GM08714 (cell line): ENCODE data around the gene KNDC1.
"Not testable (repeated sequence)": the region's sequence is repeated elsewhere in the genome, so short reads cannot be mapped to it uniquely, and the experiment has no call there.

Experiments used
- H3K4me3 ChIP-seq: fragments of 200-500 bp; sonication (Bioruptor generic); 2 replicates; pipeline ENCODE4 v1.5.1; 2014; ENCODE audit warnings: mild to moderate bottlenecking, low read length, inconsistent platforms
- ZNF274 ChIP-seq: IDR thresholded peaks from 2 replicates; pipeline ENCODE4 v1.6.1; 2012; ENCODE audit warnings: mild to moderate bottlenecking, low read depth, low read length

Gene KNDC1

DNA sequence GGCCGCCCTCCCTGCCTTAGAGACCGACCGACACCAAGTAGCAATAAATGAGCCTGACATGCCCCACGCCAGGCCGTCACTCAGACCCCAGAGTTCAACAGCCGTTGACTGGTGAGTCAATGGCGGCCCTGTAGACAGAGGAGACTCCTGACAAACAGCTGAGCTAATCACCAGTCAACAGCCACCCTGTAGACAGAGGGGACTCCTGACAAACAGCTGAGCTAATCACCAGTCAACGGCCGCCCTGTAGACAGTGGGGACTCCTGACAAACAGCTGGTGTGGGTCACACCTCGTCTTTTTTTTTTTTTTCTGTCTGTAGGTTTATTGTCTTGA, 16.9 kb upstream of the KNDC1 start:
- no peak overlapping the region for H3K4me3 ChIP-seq
- no peak for TF ChIP-seq ZNF274

DNA sequence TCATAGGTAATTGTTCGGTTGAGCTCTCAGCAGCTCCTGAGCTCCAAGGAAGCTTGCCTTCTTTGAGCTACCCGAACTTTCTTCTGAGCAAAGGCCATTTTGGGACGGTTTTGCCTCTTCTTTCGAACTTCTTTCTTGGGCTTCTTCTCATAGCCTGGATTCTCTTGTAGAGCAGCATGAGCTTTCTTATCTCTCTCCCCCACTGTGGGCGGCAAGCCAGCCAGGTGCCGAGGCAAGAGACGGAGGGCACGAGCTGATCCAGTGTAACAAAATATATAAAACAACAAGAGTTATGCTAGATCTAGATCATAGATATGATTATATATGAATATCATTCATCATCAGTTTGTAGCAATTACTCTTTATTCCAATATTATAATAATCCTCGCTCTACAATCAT, 16.5 kb upstream of the KNDC1 start:
- H3K4me3 ChIP-seq, result no peak overlapping the region
- no peak for TF ChIP-seq ZNF274

DNA sequence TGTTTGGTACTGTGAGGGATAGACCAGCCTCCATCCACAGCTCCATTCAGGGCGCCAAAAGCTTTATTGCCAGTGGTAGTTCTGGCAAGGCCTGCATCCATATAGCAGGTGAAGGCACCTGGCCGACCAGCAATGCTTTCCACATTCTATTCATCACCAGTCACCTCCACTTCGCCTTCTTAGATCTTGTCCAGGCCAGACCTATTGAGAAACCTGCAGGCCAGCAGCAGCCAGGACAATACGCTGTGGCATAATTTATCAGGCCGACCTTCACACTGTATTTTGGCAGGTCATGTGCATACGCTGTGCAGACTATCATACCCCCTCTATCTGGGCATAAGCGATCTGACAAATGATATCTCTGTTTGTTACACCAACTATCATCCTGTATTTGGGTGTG, 15.2 kb upstream of the KNDC1 start:
- H3K4me3 ChIP-seq, result no peak overlapping the region
- no peak for TF ChIP-seq ZNF274

DNA sequence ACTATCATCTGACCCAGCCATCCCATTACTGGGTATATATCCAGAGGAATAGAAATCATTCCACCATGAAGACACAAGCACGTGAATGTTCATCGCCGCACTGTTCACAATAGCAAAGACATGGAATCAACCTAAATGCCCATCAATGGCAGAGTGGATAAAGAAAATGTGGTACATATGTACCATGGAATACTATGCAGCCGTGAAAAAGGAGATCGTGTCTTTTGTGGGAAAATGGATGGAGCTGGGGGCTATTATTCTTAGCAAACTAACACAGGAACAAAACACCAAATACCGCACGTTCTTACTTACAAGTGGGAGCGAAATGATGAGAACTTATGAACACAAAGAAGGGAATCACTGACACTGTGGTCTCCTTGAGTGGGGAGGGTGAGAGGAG, 9.8 kb upstream of the KNDC1 start:
- no peak for TF ChIP-seq ZNF274
- no peak overlapping the region for H3K4me3 ChIP-seq

DNA sequence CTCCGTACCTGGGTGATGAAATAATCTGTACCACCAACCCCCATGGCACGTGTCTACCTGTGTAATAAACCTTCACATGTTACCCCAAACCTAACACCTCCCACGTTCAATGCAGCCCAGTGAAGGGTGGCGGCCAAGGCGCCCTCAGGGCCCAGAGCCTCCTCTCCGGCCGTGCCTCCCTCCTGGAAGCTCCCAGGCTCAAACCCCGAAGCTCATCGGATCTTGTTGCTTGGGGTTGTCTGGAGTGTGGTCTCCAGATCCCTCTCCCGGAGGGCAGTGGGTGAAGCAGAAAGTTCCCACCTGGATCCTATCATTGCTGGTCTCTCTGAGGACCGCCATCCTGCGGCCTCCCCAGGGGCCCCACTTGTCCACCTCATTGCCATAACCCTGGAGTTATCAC, 9.4 kb upstream of the KNDC1 start:
- H3K4me3 ChIP-seq, result no peak overlapping the region
- no peak for TF ChIP-seq ZNF274

DNA sequence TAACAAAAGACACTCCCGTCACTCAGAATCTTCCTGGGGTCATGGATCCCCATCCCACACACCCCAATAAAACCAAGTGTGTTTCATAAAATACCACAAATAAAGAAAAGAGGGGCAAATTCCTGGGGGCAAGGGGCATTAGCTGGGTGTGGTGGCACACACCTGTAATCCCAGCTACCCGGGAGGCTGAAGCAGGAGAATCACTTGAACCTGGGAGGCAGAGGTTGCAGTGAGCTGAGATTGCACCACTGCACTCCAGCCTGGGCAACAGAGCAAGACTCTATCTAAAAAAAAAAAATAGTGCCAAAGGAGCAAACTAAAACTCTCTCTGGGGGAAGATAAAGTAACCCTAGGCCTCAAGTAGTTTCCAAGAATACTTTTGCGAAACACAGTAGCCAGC, 8.9 kb upstream of the KNDC1 start:
- not testable (repeated sequence) for H3K4me3 ChIP-seq

DNA sequence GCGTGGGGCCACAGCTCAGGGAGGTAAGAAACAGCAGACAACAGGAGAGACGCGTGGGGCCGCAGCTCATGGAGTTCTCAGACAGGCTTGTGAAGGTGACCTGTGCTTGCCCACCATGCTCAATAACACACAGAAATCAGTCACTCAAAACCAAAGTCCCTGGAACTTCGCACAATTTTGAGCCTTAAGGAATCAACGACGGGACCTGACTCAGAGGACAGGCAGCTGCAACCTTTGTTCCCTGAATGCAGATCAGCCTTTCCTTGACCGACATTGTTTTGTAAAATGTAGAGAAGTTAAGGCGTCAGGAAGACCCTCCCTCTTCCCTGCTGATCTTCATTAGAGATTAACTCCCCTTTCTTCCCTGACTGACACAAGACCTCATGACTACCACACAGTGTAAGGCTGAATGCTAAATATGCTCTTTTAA, 8.5 kb upstream of the KNDC1 start:
- no peak for TF ChIP-seq ZNF274
- no peak overlapping the region for H3K4me3 ChIP-seq

DNA sequence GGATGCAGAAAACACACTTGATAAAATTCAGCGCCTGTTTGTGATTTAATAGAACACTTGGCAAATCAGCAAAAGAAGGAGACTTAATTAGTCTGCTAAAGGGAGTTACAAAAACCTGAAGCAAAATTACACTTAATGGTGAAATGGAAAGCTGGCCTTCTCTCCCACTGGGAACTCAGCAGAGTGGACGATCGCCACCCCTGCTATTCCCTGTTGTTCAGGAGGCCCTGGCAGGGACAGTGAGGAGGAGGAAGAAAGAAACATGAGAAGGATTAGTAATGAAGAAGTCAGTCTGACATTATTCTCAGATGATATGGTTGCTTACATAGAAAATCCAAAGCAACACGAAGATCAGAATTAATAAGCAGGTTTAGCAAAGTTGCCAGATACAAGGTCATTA, 5.6 kb upstream of the KNDC1 start:
- no peak for TF ChIP-seq ZNF274
- H3K4me3 ChIP-seq, result no peak overlapping the region

DNA sequence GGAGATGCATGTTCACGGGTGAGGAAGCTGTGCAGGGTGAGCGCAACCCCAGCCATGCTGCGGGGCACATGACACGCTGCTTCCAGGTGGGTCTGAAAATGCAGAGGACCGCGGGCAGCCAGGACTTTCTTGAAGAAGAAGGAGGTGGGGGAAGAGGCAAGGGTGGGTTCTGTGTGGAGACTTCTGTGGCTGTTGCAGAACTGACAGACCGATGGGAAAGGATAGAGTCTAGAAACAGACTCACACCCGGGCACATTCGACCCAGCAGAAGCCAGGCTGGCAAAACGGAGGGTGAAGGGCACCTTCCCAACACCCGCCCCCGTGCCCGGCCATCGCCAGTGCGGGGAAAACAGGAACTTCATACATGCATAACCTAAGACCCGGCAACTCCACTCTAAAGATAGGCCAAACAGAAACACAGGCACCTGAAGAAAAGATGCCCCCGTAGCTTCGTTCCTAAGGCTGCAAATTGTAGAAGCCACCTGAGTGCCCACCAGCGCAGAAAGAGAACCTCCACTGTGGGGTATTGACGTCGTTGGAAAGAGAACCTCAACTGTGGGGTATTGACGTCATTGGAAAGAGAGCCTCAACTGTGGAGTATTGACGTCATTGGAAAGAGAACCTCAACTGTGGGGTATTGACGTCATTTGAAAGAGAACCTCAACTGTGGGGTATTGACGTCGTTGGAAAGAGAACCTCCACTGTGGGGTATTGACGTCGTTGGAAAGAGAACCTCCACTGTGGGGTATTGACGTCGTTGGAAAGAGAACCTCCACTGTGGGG, 4.8 kb upstream of the KNDC1 start:
- TF ChIP-seq ZNF274, result no peak
- H3K4me3 ChIP-seq, result no peak overlapping the region

DNA sequence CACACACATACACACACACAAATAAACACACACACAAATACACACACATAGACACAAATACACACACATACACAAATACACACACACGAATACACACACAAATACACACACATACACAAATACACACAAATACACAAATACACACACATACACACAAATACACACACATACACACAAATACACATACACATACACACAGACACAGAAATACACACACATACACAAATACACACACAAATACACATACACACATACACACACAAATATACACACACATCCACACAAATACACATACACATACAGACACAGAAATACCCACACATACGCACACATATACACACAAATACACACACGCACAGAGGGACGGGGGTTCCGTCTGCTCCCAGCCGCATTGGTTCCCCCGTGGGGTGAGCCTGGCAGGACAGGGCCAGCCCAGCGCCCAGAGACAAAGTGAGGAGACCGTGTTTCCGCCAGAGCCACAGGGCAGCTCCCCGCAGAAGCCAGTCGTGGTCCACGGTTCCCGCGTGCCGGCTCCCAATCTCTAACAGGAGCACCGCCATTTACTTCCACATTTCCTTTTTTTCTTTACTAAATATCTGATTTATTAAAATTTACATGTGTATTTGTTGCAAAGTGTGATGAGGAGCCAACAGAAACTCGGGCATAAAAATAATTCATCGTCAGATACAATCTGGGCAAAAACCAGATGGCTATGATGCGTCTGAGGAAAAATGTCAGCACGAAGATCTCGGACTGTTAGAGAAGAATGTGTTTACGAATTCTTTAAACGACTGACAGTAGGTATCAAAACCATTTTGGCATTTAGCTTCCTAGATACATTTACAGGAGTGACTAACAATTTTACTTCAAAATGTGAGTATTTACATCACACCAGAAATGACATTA, 3.1 kb upstream of the KNDC1 start:
- no peak overlapping the region for H3K4me3 ChIP-seq
- TF ChIP-seq ZNF274, result no peak

DNA sequence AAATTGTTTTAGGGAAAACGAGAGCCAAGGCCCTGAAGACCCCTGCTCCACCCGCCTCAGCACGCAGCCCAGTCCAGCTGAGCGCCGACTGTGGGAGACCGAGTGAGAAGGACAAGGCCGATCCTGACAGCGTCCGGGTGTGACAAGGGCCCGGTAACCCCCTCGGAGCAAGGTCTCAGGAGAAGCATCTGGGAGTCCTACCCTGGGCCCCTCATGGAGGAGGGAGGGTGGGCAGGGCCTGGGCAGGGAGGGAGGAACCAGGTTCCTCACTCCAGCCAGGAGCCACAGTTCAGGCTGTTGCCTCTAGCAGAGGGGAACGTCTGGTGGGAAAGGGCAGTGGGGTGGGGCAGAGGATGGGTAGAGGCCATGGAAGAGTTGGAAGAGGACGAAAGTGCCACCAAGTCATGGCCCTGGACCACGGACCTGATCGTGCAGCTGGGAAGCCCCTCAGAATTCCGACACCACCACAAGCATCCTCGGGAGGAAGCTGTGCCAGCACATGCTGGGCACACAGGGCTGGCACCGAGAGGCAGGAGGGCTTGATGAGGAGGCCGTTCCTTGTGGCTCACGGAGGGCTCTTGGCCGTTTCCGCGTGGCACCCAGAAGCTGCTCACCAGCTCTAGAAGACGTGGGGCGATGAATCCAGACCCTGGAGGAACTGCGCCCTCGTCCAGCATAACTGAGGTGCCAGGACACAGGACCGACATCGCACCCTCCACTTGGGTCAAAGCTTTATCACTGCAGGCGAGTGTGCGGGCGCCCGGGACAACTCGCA, 2.2 kb upstream of the KNDC1 start:
- no peak for TF ChIP-seq ZNF274
- no peak overlapping the region for H3K4me3 ChIP-seq

DNA sequence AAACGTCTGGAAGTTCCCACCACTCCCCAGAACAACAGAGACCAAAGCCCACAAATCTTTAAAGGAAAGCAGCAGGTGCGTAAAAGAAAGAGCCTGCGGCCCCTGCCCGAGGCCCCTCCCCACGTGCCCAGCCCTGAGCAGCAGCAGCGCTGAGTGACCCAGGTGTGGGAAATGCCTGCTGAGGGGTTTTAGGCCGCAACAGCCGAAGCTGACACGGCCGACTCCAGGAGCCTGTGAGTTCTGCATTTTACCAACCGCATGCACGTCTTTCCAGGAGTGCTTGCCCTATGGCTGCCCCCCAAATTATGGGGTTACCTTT, 1.6 kb upstream of the KNDC1 start:
- no peak overlapping the region for H3K4me3 ChIP-seq
- no peak for TF ChIP-seq ZNF274

DNA sequence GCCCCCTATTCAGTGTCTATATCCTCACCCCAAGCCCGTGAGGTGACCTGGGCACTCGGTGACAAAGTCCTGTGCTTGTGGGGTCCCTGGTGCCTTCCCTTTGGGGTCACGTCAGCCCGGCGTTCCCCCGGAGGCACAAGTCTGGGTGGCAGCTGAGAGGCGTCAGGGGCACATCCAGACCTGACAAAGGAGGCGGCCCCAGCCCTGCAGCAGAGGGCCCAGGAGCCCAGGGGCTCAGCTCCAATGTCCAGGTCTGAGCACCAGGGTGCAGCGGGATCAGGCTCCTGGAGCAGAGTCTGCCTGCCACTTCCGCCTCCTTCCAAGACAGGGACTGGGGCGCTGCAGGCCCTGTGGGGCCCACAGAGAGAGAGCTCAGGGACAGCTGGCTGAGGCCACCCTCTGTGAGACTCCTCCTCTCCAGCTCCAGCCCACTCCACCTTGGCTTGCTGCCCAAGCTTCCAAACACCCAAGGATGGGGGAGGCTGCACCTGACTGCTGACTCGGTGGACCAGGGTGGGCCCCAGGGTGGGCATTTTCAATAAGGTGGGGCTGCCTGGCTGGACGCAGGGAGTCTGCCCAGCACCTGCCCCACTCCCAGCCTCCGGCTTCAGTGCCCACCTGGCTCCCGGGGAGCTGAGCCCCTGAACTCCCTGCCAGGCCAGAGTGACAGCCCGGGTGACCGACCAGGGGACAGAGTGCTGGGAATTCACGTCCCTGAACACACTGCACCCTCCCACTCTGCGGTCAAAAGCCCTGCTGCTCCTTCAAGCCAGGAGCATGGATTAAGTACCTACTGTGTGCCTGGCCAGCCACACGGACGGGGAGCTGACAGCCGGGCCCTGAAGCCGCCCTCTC, 1.0 kb upstream of the KNDC1 start:
- H3K4me3 ChIP-seq, result no peak overlapping the region
- no peak for TF ChIP-seq ZNF274

DNA sequence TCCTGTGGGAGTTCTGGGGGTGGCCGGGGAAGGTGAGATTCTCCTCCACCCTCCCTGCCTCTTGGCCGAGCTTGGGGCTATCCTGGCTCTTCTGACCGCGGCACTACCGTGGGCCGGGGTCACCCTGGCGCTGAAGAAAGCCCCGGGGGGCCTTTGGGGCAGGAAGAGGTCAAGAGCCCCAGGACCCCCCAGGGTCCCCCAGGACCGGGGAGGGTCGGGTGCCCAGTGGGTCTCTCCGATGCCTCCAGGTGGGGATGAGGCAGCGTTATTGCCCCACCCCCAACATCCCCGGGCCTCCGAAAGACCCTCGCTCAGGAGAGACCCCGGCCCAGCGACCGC, 439 bp upstream of the KNDC1 start:
- no peak for TF ChIP-seq ZNF274
- H3K4me3 ChIP-seq, result no peak overlapping the region
